ENCODE data around the gene GPD2.
"Not testable (repeated sequence)": the region's sequence is repeated elsewhere in the genome, so short reads cannot be mapped to it uniquely, and the experiment has no call there.

- TF ChIP-seq, protein P1, sequence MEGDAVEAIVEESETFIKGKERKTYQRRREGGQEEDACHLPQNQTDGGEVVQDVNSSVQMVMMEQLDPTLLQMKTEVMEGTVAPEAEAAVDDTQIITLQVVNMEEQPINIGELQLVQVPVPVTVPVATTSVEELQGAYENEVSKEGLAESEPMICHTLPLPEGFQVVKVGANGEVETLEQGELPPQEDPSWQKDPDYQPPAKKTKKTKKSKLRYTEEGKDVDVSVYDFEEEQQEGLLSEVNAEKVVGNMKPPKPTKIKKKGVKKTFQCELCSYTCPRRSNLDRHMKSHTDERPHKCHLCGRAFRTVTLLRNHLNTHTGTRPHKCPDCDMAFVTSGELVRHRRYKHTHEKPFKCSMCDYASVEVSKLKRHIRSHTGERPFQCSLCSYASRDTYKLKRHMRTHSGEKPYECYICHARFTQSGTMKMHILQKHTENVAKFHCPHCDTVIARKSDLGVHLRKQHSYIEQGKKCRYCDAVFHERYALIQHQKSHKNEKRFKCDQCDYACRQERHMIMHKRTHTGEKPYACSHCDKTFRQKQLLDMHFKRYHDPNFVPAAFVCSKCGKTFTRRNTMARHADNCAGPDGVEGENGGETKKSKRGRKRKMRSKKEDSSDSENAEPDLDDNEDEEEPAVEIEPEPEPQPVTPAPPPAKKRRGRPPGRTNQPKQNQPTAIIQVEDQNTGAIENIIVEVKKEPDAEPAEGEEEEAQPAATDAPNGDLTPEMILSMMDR (conservative IDR thresholded peaks at IDR 0.05; ENCODE audit: low read depth, low read length): not testable (repeated sequence)
- TF ChIP-seq RAD21 (IDR thresholded peaks at IDR 0.05; ENCODE audit: low read length); MAZ (IDR thresholded peaks at IDR 0.05; ENCODE audit: borderline replicate concordance, low read depth, low read length); RCOR1 (IDR thresholded peaks at IDR 0.05; ENCODE audit: insufficient replicate concordance, low read length); CEBPB (IDR thresholded peaks at IDR 0.05; ENCODE audit: low read depth, low read length); MAFK (IDR thresholded peaks at IDR 0.05; ENCODE audit: low read depth, low read length); POLR2A (IDR thresholded peaks at IDR 0.05; ENCODE audit: low read depth, low read length); RFX5 (IDR thresholded peaks at IDR 0.05; ENCODE audit: low read depth, low read length); BHLHE40 (IDR thresholded peaks at IDR 0.05; ENCODE audit: low read depth, low read length); FOS (IDR thresholded peaks at IDR 0.05; ENCODE audit: low read depth, low read length); SMC3 (IDR thresholded peaks at IDR 0.05; ENCODE audit: low read depth, low read length): not testable (repeated sequence)
- TF ChIP-seq, protein P2, sequence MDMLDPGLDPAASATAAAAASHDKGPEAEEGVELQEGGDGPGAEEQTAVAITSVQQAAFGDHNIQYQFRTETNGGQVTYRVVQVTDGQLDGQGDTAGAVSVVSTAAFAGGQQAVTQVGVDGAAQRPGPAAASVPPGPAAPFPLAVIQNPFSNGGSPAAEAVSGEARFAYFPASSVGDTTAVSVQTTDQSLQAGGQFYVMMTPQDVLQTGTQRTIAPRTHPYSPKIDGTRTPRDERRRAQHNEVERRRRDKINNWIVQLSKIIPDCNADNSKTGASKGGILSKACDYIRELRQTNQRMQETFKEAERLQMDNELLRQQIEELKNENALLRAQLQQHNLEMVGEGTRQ (IDR thresholded peaks at IDR 0.05; ENCODE audit: low read depth, low read length): not testable (repeated sequence)
Measured at GRCh38 chr2:156528583-156528982, 92.4 kb downstream of the GPD2 start.

Data from IMR-90 (cell line).